T-helper 1 cell (primary cell): ENCODE data around the gene MMP17.

Experiments
- DNase-seq, 5 donors: peaks; one replicate each; pipeline ENCODE4 v3.0.0-alpha.2; 2012 to 2020

Gene MMP17

GRCh38 chr12:131830914-131831571 is 2.9 kb downstream of the MMP17 start:
- no peak for DNase-seq

GRCh38 chr12:131831635-131832041 is 3.4 kb downstream of the MMP17 start:
- no peak for DNase-seq

GRCh38 chr12:131832321-131833231 is 4.4 kb downstream of the MMP17 start:
- no peak for DNase-seq

GRCh38 chr12:131833288-131833895 is 5.2 kb downstream of the MMP17 start:
- DNase-seq: no peak

- DNase-seq: no peak
These were observed 5.9 kb downstream of the MMP17 start for GRCh38 chr12:131833896-131834641.

GRCh38 chr12:131834798-131835615 is 6.8 kb downstream of the MMP17 start:
- DNase-seq: no peak

GRCh38 chr12:131835616-131836171 is 7.5 kb downstream of the MMP17 start:
- no peak for DNase-seq

- no peak for DNase-seq
These were observed 8.0 kb downstream of the MMP17 start for GRCh38 chr12:131836193-131836592.

GRCh38 chr12:131836714-131837397 is 8.7 kb downstream of the MMP17 start:
- no peak for DNase-seq

- no peak for DNase-seq
These were observed 12.6 kb downstream of the MMP17 start for GRCh38 chr12:131840643-131841416.

- DNase-seq: no peak
These were observed 13.4 kb downstream of the MMP17 start for GRCh38 chr12:131841547-131841946.

- no peak for DNase-seq
These were observed 14.0 kb downstream of the MMP17 start for GRCh38 chr12:131842169-131842568.

GRCh38 chr12:131843527-131843926 is 15.3 kb downstream of the MMP17 start:
- no peak for DNase-seq

GRCh38 chr12:131844140-131844539 is 15.9 kb downstream of the MMP17 start:
- DNase-seq: no peak

- no peak for DNase-seq
These were observed 16.5 kb downstream of the MMP17 start for GRCh38 chr12:131844656-131845055.

GRCh38 chr12:131845121-131845520 is 16.9 kb downstream of the MMP17 start:
- DNase-seq: no peak

GRCh38 chr12:131847456-131847855 is 19.3 kb downstream of the MMP17 start:
- DNase-seq: no peak

GRCh38 chr12:131848753-131849152 is 20.6 kb downstream of the MMP17 start:
- no peak for DNase-seq

- no peak for DNase-seq
These were observed 21.7 kb downstream of the MMP17 start for GRCh38 chr12:131849700-131850553.
